GM21447 (cell line): ENCODE results near the gene BLMH.

Source experiments
- ATAC-seq: cut with Tn5 transposase; IDR thresholded peaks from one replicate; pipeline ENCODE4 v1.9.1; 2021; ENCODE audit not compliant: unreplicated experiment

BLMH gene

GRCh38 chr17:30251931-30252330 lies 39.8 kb downstream of the BLMH start:
- ATAC-seq, result no peak

GRCh38 chr17:30249460-30249859 lies 42.3 kb downstream of the BLMH start:
- no peak for ATAC-seq

- ATAC-seq, result no peak
Observed at GRCh38 chr17:30248786-30249185, 43.0 kb downstream of the BLMH start.

GRCh38 chr17:30246460-30246859 lies 45.3 kb downstream of the BLMH start:
- no peak for ATAC-seq

- ATAC-seq, result no peak
Observed at GRCh38 chr17:30244853-30245385, 46.8 kb downstream of the BLMH start.

GRCh38 chr17:30243568-30243967 lies 48.2 kb downstream of the BLMH start:
- ATAC-seq, result no peak

- ATAC-seq, result no peak
Observed at GRCh38 chr17:30243002-30243401, 48.7 kb downstream of the BLMH start.

GRCh38 chr17:30241051-30241450 lies 50.7 kb downstream of the BLMH start:
- ATAC-seq, result no peak

- no peak for ATAC-seq
Observed at GRCh38 chr17:30240177-30240576, 51.6 kb downstream of the BLMH start.

- no peak for ATAC-seq
Observed at GRCh38 chr17:30239089-30239462, 52.7 kb downstream of the BLMH start.

- no peak for ATAC-seq
Observed at GRCh38 chr17:30238387-30239088, 53.2 kb downstream of the BLMH start.

- no peak for ATAC-seq
Observed at GRCh38 chr17:30238003-30238344, 53.8 kb downstream of the BLMH start.

- no peak for ATAC-seq
Observed at GRCh38 chr17:30237296-30238002, 54.3 kb downstream of the BLMH start.

GRCh38 chr17:30236766-30237165 lies 55.0 kb downstream of the BLMH start:
- ATAC-seq, result no peak

- no peak for ATAC-seq
Observed at GRCh38 chr17:30236297-30236624, 55.5 kb downstream of the BLMH start.

GRCh38 chr17:30235386-30236296 lies 56.1 kb downstream of the BLMH start, which contains the start of gene SLC6A4:
Gene SLC6A4 (minus strand): TSS chr17:30235697. CDS start chr17:30221958, 13,739 bp downstream.
- ATAC-seq, result no peak

- ATAC-seq, result no peak
Observed at GRCh38 chr17:30234964-30235363, 56.8 kb downstream of the BLMH start.

GRCh38 chr17:30234296-30234695 lies 57.4 kb downstream of the BLMH start:
- no peak for ATAC-seq

GRCh38 chr17:30232824-30233427 lies 58.8 kb downstream of the BLMH start:
- no peak for ATAC-seq

GRCh38 chr17:30232015-30232823 lies 59.5 kb downstream of the BLMH start:
- ATAC-seq, result no peak
